ENCODE data around the gene CLCN3.

CLCN3 gene

DNA sequence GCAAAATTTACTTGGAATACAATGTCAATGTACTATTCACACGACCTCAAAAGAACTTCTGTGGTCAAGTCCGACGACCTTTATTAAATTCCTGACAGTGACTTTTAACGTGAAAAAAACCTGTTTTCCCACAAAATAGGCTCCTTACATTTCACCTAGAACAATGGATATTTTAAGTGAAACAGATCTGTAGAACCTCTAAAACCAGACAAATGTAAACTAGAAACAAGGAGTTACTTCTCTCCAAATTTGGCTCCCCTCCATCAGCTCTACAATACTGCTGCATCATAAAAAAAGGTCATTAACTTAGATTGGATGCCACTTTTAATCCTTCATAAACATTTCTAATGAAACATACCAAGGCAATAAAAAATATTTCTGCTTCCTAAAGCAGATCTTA lies 9.2 kb upstream of the CLCN3 start:
- DNase-seq (ENCODE audit: extremely low read depth, low read depth) = no peak
- TF ChIP-seq CTCF (IDR thresholded peaks at IDR 0.05; ENCODE audit: low read depth, low read length) = no peak

GRCh38 chr4:169611991-169612870 lies 8.1 kb upstream of the CLCN3 start, which contains the start of gene NEK1:
Gene NEK1 (minus strand): TSS chr4:169612583. CDS start chr4:169602630, 9,953 bp downstream.
- no peak; the same call in 1 of the 2 replicates for TF ChIP-seq CTCF (IDR thresholded peaks at IDR 0.05; ENCODE audit: low read depth, low read length)
- DNase-seq (ENCODE audit: extremely low read depth, low read depth) = peak; percentile 62

DNA sequence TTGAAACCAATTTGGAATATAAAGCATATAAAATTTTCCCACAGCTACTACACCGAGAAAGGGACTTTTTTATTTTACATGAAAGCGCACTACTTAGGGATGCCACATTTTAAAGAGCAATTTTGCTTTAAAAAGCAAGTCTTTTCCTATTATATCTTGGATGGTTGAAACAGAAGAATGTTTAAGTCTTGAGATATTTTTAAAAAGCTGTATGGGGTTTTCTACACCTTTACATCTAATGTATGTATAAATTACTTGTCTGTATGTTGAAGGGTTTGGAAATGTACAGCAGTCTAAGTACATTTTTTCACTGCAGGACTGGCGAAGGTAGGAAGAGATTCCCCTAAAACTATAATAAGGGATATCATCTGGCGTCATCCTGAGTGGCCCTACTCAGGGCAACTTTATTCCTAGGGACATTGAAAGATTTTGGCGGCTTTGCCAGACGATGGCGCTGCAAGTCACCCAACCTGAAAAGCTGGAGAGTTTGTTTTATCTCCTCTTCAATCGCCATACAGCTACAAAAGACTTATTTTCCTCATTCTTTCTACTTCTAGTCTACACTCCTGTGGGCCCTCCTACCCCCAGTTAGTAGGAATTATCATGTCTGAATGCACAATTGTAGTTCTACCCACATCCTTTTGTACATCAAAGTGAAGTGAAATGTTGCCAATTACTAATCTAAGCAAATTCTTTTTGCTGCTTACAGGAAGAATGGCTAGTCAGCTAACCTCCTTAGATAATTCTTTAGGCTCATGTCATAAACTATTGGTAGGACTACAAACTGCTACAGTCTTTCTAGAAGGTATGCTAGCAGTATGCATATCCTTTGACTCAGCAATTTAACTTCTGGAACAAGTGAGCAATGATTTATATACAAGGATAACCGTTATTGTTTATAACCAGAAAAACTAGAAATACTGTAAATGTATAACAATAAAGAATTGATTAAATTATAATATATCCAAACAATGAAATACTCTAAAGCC lies 7.2 kb upstream of the CLCN3 start:
- DNase-seq (ENCODE audit: extremely low read depth, low read depth) = no peak
- TF ChIP-seq CTCF (IDR thresholded peaks at IDR 0.05; ENCODE audit: low read depth, low read length) = peak; percentile 76

GRCh38 chr4:169615467-169616106 lies 4.8 kb upstream of the CLCN3 start:
- DNase-seq (ENCODE audit: extremely low read depth, low read depth) = no peak
- no peak for TF ChIP-seq CTCF (IDR thresholded peaks at IDR 0.05; ENCODE audit: low read depth, low read length)

- DNase-seq (ENCODE audit: extremely low read depth, low read depth) = no peak
- TF ChIP-seq CTCF (IDR thresholded peaks at IDR 0.05; ENCODE audit: low read depth, low read length) = no peak
These were observed 3.5 kb upstream of the CLCN3 start for GRCh38 chr4:169616846-169617245.

DNA sequence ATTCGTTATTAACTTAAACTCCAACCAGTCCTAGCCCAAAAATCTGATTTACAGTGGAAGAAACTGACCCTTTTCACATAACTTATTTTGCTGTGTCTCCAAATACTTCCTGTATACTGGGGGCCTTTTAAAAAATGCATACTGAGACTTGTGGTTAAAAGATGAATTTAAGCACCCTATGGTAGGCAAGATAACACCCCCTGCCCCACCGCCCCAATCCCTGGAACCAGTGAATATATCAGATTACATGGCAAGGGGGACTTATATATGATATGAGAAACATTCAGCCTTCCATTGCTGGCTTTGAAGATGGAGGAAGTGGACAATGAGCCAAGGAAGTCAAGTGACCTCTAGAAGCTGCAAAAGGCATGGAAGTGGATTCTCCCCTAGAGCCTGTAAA lies 3.1 kb upstream of the CLCN3 start:
- DNase-seq (ENCODE audit: extremely low read depth, low read depth) = no peak
- no peak for TF ChIP-seq CTCF (IDR thresholded peaks at IDR 0.05; ENCODE audit: low read depth, low read length)
